NCI-H446 (cell line): ENCODE measurements around the gene SSC5D.
"Not testable (repeated sequence)": the region's sequence is repeated elsewhere in the genome, so short reads cannot be mapped to it uniquely, and the experiment has no call there.

Experiments used
- DNase-seq, 2 experiments: peaks; one replicate each; lab custom pipeline; 2025; lab: John Stamatoyannopoulos, UW

The SSC5D gene

DNA sequence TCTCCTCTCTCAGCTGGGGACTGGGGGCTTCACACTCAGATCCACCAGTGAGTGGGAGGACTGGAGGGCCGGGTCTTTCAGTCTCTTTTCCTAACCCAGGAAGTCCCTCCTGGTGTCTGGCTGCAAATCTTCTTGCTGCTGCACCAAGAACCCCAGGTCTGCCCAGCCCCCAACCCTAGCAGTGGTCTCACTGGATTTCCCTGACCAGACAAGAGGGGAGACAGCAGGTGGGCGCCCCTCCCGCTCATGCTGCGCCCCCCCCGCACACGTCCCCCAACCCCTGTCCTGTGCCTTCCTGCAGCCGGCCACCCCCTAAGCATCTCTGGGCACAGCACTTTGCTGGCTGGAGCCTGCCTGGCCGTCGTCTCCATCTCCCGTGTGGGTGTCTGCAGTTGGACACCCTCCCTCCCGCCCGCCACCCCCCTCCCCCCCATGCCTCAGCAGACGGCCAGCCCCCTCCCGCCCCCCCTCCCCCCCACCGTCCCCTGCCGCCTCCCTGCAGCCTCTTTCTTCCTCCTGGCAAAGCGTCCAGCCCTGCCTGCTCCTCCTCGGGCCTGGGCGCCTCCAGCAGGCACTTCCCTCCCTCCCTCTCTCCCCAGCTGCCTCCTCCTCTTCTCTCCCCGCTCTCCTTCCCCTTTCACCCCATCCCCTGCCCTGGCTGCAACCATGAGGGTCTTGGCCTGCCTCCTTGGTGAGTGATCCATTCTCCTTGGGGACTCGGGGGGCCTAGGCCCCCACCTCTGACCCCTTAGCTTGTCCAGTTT, at the start of gene SSC5D:
Gene SSC5D (plus strand): TSS at position 513 of the 764 bp plus-strand sequence. CDS start 154 bp downstream, at position 667.
- DNase-seq = no peak

- DNase-seq = no peak
These were observed 49.2 kb upstream of the SSC5D start for GRCh38 chr19:55439052-55439451.

DNA sequence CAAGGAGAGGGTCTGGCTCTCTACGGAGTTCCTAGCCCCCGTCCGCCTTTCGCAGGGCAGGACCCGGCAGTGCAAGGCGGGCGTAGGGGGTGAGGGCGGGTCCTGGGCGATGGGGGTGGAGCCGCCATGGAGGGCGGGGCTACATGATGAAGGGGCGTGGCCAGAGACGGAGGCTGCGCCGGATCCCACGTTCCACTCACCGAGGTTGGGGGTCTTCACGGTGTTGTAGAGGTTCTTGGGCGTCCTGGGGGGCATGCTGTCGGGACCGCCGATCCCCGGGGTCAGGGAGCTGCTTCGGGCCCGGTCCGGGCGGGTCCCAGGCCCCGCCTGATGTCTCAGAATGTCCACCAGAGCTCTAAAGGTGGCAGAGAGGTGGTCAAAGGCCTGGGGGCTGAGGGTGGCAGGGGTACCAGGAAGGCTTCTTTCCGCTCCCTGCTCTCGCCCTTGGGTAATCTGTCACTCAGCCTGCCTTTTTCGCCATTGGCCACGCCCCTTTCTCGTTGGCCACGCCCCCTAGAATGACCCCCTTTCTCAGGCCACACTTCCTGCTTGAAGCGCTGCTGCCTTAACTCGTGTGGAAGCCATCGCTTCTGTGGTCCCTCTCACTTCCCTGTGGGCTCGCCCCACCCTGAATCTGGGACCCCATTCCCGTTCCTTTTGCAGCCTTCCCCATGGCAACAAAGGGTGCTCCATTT, 47.7 kb upstream of the SSC5D start:
- DNase-seq = no peak

- DNase-seq = no peak
These were observed 46.9 kb upstream of the SSC5D start for GRCh38 chr19:55441319-55441691.

DNA sequence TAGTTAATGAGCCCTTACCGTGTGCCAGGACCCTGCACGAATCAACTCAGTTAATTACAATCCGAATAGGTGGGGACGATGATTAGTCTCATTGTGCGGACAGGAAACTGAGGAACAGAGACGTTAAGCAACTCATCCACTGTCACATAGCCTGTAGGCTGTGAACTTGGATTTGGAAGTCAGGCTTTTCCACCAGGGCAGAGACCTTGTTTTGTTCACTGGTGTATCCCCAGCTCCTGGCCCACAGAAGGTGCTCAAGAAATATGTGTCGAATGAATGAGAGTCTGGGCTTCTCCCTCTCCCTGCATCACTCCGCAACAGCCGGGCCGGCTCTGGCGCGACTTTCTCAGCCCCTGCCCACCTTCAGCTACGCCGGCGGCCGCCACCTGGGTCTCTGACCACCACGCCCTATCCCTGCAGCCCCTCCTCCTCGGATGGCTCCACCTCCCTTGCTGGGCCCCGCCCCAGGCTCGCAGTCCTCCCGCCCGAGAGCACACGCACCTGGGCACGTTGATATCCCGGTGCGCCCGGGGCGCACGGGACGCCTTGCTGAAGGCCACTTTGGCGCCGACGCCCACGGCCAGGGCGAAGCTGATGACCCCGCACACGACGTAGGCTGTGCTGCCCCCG, 46.4 kb upstream of the SSC5D start:
- no peak for DNase-seq

DNA sequence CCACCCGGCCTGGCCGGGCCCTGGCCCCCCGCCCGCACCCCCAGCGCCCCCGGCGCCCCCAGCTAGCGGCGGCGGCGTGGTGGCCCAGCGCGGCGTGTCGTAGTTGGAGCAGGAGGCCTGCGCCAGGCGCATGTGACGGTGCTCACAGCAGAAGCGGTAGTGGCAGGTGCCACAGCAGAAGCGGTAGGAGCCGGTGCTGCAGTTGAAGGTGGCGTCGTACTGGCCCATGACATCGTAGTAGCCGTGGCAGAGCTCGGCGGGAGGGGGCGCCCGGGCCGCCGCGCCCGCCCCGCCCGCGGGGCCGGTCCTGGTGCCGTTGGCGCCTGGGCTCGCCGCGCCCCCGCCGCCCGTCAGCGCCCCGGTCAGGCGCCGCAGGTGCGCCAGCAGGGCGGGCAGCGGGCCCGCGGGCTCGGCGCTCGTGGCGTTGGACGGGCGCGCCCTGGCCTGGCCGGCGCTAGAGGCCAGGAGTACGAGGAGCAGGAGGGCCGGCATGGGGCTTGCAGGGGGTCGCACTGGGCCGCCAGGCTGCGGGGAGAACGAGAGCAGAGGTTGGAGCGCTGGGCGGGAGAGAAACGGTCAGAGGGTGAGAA, 45.8 kb upstream of the SSC5D start:
- DNase-seq = no peak

DNA sequence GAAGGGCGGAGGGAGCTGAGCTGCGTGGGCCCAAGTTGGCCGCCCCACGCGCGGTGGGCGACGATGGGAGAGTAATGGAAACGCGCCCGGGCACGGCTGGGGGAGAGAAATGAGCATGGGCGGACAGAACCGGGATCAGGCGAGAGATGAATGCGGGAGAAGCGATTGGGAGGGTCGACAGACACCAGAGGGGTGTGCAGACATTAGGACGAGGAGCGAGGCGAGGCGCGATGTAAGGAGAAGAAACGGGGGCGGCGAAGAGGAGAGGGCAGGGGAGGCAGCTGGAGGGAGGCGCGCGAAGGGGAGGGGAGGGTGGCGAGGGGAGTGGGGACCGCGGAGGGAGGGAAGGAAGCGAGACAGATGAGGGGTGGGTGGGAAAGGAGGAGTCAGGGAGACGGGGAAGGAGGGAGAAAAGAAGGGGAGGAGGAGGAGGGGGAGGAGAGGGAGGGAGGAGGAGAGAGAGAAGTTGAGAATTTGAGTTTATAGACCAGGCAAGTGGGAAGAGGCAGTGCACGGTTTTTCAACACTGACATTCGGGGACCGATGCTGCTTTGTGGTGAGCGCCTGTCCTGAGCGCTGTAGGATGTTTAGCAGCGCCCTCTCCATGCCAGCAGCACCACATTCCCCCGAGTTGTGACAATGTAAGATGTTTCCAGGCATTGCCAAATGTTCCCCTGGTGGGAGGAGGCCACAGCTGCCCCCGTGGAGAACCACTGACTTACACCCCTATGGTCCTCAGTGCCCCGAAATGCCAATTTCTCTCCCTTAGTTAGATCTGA, 45.0 kb upstream of the SSC5D start, which contains the start of gene SHISA7:
Gene SHISA7 (minus strand): TSS at position 256 of the 779 bp plus-strand sequence. CDS start 437 bp downstream, outside the sequence.
- no peak for DNase-seq

- no peak for DNase-seq
These were observed 44.3 kb upstream of the SSC5D start for GRCh38 chr19:55443824-55444480.

- DNase-seq = no peak
These were observed 43.6 kb upstream of the SSC5D start for GRCh38 chr19:55444646-55445045.

DNA sequence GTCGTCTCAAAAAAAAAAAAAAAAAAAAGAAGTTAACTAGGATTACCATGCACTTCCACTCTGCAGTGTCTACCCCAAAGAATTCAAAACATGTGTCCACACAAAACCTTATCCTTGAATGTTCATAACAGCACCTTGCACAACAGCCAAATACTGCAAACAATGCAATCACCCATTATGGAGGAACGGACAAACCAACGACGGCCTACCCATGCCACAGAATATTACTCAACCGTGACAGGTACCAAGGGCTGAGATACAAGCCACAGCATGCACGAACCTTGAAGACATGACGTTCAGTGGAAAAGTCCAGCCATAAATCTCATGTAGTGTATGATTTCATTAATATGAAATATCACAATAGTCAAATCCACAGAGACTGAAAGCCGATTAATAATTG, 42.2 kb upstream of the SSC5D start:
- no peak for DNase-seq

DNA sequence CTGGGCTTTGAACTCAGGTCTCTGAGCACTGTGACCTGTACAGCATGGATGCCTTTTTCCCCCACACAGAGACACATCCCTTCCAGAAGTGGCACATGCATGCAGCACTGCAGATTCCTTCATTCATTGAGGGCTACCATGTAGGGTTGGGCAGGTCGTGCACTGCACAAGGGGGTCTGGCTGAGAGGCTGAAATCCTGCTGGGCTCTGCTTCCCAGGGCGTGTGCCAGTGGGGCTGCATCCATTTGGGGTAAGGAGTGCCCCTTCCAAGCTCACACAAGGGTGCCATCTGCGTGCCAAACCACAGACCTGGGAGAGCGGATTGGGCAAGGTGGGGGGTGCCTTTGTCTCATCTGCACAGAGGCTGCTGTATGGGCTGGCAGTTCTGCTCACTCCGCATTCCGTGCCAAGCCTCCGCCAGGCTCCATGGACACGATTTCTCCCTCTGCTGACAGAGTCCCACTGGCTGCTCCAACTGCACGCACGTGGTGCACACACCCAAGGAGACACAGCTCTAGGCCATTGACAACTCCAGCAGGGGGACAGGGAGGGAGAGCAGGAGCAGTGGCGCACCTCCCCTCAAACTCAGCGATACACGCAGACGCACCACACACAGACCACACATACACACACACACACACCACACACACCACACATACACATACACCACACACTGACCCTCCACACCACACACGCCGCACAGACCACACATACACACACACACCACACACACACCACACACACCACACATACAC, 40.6 kb upstream of the SSC5D start:
- peak; percentile 61 to 71 for DNase-seq

DNA sequence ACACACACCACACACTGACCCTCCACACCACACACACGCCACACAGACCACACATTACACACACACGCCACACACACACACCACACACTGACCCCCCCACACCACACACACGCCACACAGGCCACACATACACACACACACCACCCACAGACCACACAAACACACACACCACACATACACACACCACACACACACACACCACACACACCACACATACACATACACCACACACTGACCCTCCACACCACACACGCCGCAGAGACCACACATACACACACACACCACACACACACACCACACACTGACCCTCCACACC, 40.1 kb upstream of the SSC5D start:
- DNase-seq = not testable (repeated sequence)

GRCh38 chr19:55449469-55449868, 38.8 kb upstream of the SSC5D start:
- no peak for DNase-seq

DNA sequence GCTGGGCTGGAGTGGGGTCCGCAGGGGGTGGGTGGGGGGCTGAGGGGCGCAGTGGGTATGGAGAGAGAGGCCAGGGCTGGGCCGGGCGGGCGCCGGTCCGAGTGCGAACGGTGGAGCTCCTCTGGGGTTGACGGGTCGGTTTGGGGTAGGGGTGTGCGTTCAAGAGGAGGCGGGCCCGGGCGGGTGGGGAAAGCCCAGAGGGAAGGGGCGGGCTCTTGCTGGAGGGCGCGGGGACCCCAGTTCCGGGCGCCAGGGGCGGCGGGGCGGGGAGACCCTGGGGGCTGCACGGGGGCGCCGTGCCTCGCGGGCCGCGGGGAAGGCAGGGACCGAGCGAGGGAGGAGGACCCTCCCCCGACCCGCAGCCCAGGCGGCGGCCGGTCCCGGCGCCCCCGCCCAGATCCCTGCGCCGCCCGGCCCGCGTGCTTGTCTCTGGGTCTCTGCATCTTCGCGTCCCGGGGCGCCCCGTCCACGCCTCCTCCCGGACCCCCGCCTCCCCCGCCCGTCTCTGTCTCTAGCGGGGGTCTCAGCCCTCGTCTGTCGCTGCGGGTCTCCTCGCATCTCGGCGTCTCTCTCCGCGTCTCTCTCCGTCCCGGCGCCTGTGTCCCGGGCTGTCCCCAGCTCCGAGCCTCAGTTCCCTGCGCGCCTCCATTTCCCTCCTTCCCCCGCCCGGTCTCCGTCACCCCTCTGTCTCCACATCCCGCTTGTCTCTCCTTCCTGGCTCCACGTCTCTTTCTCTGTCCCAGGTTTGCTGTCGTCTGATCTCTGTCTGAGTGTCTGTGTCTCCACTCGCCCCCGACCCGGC, 36.9 kb upstream of the SSC5D start:
- DNase-seq = no peak

GRCh38 chr19:55451965-55452748, 36.1 kb upstream of the SSC5D start:
- no peak for DNase-seq

DNA sequence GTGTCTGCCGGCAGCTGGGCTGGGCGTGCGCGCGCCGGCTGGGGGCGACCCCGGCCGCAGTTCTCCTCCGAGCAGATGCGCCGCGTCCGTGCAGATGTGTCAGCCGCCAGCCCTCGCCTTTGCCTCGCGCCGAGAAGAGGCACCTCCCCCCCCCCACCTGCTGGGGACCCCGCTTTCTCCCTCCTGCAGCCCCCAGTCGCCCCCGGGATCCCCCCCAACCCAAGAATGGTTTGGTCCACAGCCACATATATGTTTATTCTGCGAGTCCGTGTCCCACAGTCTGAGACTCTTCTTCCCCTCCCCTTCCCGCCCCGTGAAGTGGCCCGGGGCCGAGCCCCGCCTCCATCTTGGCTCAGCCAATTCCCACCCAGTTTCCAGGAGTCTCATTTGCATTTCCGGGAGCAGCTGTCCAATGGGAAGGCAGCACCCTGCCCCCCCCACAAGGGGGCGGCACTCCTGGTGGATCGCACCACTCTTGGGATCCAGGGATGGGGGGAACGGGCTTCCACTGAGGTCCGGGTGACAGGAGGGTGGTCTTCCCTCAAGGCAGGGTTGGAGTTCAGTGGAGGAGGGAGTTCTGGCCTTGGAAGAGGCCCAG, 35.4 kb upstream of the SSC5D start:
- DNase-seq = peak; percentile 63 to 90

- DNase-seq = no peak
These were observed 34.5 kb upstream of the SSC5D start for GRCh38 chr19:55453511-55454260.

DNA sequence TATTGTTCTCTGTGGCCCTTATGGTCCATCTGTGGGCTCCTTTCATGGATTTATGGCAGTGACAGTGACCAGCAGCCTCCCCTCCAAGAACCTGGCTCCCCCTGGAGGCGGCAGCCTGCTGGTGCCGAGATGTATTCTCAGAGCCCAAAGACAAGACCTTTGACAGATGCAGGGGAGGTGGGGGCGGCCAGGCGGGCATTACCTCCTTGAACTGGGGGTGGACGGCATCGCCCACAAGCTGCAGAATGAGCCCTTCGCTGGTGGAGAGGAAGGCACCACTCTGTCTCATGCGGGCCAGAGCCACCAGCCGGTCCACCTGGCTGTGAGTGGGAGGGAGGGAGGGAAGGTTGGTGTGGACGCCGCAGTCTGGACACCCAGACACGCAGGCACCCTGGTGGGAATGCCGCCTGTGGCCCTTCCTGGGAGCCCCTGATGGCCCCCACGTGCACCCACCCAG, 33.4 kb upstream of the SSC5D start:
- DNase-seq = no peak
